Measurements from ENCODE around the gene BSG. TPM values are rescaled to one million over a fixed set of nuclear protein-coding genes. Genes with fewer than 3 reads are reported as not detected.
A peak's percentile ranks its signal among the peaks of the same experiment; 100 is the strongest.

Gene BSG
- total RNA-seq, 1 experiment from 2014 or later, result 823 TPM

DNA sequence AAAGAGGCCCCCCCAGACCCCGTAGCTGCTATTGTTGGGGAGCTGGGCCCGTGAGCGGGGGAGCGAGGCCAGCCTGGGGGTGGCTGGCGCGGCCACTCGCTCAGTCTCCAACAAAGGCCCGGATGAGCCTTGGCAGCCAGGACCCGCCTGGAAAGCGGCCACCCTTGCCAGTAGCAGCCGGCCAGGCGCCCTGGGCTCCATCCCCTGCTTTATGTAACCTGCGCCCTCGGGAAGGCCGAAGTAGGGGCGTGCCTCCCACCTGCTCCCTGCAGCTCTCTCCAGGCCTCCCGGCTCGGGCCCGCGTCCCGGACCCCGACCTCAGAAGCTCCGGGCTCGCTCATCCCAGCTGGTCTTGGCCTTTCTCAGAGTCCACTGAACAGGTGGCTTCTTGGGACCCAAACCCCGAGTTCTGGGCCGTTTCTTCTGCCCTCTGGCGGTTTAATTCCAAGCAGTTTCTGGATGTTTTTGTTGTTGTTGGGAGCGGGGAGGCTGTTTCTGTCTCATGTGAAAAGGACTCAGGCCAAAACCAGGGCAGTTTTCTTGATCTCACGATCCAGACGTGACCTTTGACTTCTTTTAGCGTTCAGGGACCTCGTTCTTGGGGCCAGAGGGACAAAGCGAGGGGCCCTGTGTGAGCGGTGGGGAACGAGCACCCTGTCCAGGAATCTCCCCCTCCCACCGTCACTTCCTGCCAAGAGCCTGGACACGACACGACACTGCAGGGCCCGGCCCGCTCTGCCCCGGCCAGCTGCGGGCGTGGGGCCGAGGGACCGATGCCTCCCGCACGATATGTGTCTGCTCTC, 39.6 kb upstream of the BSG start:
- peaks cover 30% of the 10 kb centered on the region; the same call in 1 of the 2 replicates for H3F3A ChIP-seq (ENCODE audit: insufficient read depth, low read depth)
- peak overlapping the region; percentile 97 for H3K4me3 ChIP-seq
- no peaks in the 10 kb centered on the region for H3K27me3 ChIP-seq (ENCODE audit: insufficient read depth, low read depth)
- peaks cover 49% of the 10 kb centered on the region for H3K4me1 ChIP-seq (replicated peaks; ENCODE audit: insufficient read depth)
- H3K9me2 ChIP-seq (ENCODE audit: insufficient read depth), result no peaks in the 10 kb centered on the region
- H2AFZ ChIP-seq, result 0 out of 2 replicates have a peak overlapping the region, but pooled peaks have one; percentile 68
- intact Hi-C loops (cut with micrococcal nuclease; ENCODE audit: unreplicated experiment), result no loop called here
- H3K9me3 ChIP-seq (ENCODE audit: insufficient read depth, low read depth), result no peaks in the 10 kb centered on the region
- peaks cover 36% of the 10 kb centered on the region for H3K79me2 ChIP-seq (ENCODE audit: low read depth)
- POLR2A ChIA-PET (ENCODE audit: unreplicated experiment), result no interaction called here
- peak overlapping the region; percentile 96 for H3K4me2 ChIP-seq
- CTCF ChIA-PET, result no interaction called here
- TF ChIP-seq, protein P1, sequence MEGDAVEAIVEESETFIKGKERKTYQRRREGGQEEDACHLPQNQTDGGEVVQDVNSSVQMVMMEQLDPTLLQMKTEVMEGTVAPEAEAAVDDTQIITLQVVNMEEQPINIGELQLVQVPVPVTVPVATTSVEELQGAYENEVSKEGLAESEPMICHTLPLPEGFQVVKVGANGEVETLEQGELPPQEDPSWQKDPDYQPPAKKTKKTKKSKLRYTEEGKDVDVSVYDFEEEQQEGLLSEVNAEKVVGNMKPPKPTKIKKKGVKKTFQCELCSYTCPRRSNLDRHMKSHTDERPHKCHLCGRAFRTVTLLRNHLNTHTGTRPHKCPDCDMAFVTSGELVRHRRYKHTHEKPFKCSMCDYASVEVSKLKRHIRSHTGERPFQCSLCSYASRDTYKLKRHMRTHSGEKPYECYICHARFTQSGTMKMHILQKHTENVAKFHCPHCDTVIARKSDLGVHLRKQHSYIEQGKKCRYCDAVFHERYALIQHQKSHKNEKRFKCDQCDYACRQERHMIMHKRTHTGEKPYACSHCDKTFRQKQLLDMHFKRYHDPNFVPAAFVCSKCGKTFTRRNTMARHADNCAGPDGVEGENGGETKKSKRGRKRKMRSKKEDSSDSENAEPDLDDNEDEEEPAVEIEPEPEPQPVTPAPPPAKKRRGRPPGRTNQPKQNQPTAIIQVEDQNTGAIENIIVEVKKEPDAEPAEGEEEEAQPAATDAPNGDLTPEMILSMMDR (conservative IDR thresholded peaks at IDR 0.05), result peak; percentile 56; the same call in 1 of the 2 replicates
- no peak for TF ChIP-seq EZH2 (IDR thresholded peaks at IDR 0.05; ENCODE audit: low read depth)
- BruUV-seq (replicated peaks), result TSS peak; percentile 58
- peak in 1 of 2 experiments; percentile 47 for DNase-seq
- H3K36me3 ChIP-seq (ENCODE audit: low read depth), result peaks cover 10% of the 10 kb centered on the region; the same call in 1 of the 2 replicates
- peaks cover 33% of the 10 kb centered on the region for H4K20me1 ChIP-seq (ENCODE audit: insufficient read depth)
- H3K27ac ChIP-seq, result peak overlapping the region; percentile 37

- no peaks in the 10 kb centered on the region for H3K27me3 ChIP-seq (ENCODE audit: insufficient read depth, low read depth)
- ChIA-PET CTCF (no interaction called here), POLR2A (ENCODE audit: unreplicated experiment) (no interaction called here)
- intact Hi-C loops (cut with micrococcal nuclease; ENCODE audit: unreplicated experiment), result loop anchor here (2.0 kb wide), 1 partner anchor 129 kb away; the partner anchor contains the start of gene RNF126
- peaks cover 27% of the 10 kb centered on the region; the same call in 1 of the 2 replicates for H3F3A ChIP-seq (ENCODE audit: insufficient read depth, low read depth)
- TF ChIP-seq, protein P1 (conservative IDR thresholded peaks at IDR 0.05), result no peak
- no peak for TF ChIP-seq EZH2 (IDR thresholded peaks at IDR 0.05; ENCODE audit: low read depth)
- no TSS peak for BruUV-seq (replicated peaks)
- peaks cover 10% of the 10 kb centered on the region; the same call in 1 of the 2 replicates for H3K36me3 ChIP-seq (ENCODE audit: low read depth)
- peaks cover 42% of the 10 kb centered on the region for H3K4me1 ChIP-seq (replicated peaks; ENCODE audit: insufficient read depth)
- no peak for DNase-seq
- peak overlapping the region; percentile 96 for H3K4me2 ChIP-seq
- H3K9me3 ChIP-seq (ENCODE audit: insufficient read depth, low read depth), result no peaks in the 10 kb centered on the region
- H3K4me3 ChIP-seq, result peak overlapping the region; percentile 97
- peaks cover 39% of the 10 kb centered on the region for H4K20me1 ChIP-seq (ENCODE audit: insufficient read depth)
- H3K27ac ChIP-seq, result no peak overlapping the region
- H2AFZ ChIP-seq, result no peak overlapping the region
- no peaks in the 10 kb centered on the region for H3K9me2 ChIP-seq (ENCODE audit: insufficient read depth)
- peaks cover 36% of the 10 kb centered on the region for H3K79me2 ChIP-seq (ENCODE audit: low read depth)
Observed at GRCh38 chr19:533364-534058, 38.9 kb upstream of the BSG start.

DNA sequence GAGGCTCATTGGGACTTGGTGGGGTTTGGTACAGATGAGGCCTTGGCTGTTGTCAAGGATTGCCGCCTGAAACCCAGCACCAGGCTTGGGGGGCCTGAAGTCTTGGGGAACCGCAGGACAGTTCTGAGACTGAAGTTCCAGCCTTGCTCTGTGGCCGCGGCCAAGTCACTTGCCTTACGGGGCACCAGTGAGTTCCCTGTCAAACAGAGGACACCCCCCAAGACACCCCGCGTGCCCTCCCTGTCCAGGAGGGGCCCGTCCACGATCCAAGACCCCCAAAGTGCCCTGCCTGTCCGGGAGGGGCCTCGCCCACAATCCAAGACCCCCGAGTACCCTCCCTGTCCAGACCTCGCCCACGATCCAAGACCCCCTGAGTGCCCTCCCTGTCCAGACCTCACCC, 38.3 kb upstream of the BSG start:
- peaks cover 42% of the 10 kb centered on the region for H4K20me1 ChIP-seq (ENCODE audit: insufficient read depth)
- peak overlapping the region; percentile 96 for H3K4me2 ChIP-seq
- BruUV-seq (replicated peaks), result no TSS peak
- H3K36me3 ChIP-seq (ENCODE audit: low read depth), result peaks cover 10% of the 10 kb centered on the region; the same call in 1 of the 2 replicates
- H3F3A ChIP-seq (ENCODE audit: insufficient read depth, low read depth), result peaks cover 24% of the 10 kb centered on the region; the same call in 1 of the 2 replicates
- peaks cover 40% of the 10 kb centered on the region for H3K4me1 ChIP-seq (replicated peaks; ENCODE audit: insufficient read depth)
- CTCF ChIA-PET, result no interaction called here
- no peak overlapping the region for H3K4me3 ChIP-seq
- H3K9me2 ChIP-seq (ENCODE audit: insufficient read depth), result no peaks in the 10 kb centered on the region
- peaks cover 36% of the 10 kb centered on the region for H3K79me2 ChIP-seq (ENCODE audit: low read depth)
- H2AFZ ChIP-seq, result no peak overlapping the region
- H3K27ac ChIP-seq, result no peak overlapping the region
- intact Hi-C loops (cut with micrococcal nuclease; ENCODE audit: unreplicated experiment), result loop anchor here (2.0 kb wide), 1 partner anchor 129 kb away; the partner anchor contains the start of gene RNF126
- no peaks in the 10 kb centered on the region for H3K9me3 ChIP-seq (ENCODE audit: insufficient read depth, low read depth)
- TF ChIP-seq, protein P1 (conservative IDR thresholded peaks at IDR 0.05), result no peak
- TF ChIP-seq EZH2 (IDR thresholded peaks at IDR 0.05; ENCODE audit: low read depth), result no peak
- DNase-seq, result no peak
- POLR2A ChIA-PET (ENCODE audit: unreplicated experiment), result no interaction called here
- H3K27me3 ChIP-seq (ENCODE audit: insufficient read depth, low read depth), result no peaks in the 10 kb centered on the region
